GM23338 (cell line): Measurements from ENCODE around the gene CELF2.

ENCODE experiments used
- CREB1 ChIP-seq: fragments of 250-450 bp; sonication (Bioruptor Pico); IDR thresholded peaks from 2 replicates; pipeline ENCODE4 v1.5.0; 2020; ENCODE audit warnings: low read depth, mild to moderate bottlenecking, moderate library complexity
- CTCF ChIP-seq, 2 experiments: fragments of 200-600 bp in 1 of 2; sonication (generic) in 1 of 2; conservative IDR thresholded peaks; 2 replicates each; pipeline versions ENCODE4 v1.5.1 to v1.6.1; 2016 to 2017; ENCODE audit warnings: antibody characterized with exemption in 2 of 2, low read depth in 2 of 2, mild to moderate bottlenecking in 2 of 2, moderate library complexity in 1 of 2
- POLR2AphosphoS5 ChIP-seq: IDR thresholded peaks from 2 replicates; pipeline ENCODE4 v1.6.1; 2016; ENCODE audit warnings: antibody characterized with exemption, low read depth
- REST ChIP-seq: IDR thresholded peaks from one replicate; pipeline ENCODE4 v1.6.1; 2018; ENCODE audit warnings: antibody characterized with exemption; ENCODE audit not compliant: unreplicated experiment

DNA sequence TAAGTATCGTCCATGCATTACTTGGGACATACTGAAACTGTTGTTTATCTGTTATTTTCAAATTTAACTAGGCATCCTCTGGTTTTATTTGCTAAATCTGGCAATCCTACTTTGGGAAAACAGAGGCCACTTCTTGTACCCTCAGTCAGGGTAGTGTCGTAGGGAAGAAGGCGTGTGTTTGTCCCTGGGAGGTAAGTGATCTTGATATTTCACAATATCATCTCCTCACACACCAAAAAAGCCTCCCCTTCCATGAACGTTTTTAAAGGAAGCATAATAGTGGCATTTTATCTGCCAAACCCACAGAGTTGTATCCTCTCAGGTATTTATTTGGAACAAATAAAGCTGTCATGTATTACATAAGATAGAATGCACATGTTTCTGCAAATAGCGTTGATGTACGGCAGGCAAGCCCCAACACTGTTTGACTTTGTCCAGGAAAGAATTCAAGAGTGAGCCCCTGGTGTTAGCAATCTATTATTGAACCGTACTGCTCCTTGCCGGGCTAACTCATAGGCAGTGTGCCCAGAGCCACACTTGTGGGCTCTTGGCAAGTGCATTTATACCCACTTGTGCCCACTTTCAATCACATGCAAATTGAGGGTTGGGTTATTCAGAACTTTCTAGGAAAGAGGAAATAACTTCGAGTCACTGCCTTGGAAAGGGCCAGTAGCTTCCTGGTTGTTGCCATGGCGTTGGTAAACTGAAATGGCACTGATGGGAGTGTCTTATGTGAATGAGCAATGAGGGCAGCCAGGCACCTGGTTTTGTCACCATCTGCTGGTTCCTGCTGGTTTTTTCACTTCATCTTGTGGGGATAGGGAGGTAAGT lies 327.8 kb downstream of the CELF2 start:
- peak; percentile 41 to 71 for TF ChIP-seq CTCF (conservative IDR thresholded peaks at IDR 0.05; ENCODE audit: low read depth in 2 of 2)
- TF ChIP-seq POLR2AphosphoS5 = no peak
- no peak for TF ChIP-seq REST
- TF ChIP-seq CREB1 (CRISPR knock-in tag) = no peak
